Measurements from ENCODE around the gene CCDC82. TPM values are rescaled to one million over a fixed set of nuclear protein-coding genes. Genes with fewer than 3 reads are reported as not detected.

CCDC82 gene
- total RNA-seq, 1 experiment from 2014 or later = 15.8 TPM

DNA sequence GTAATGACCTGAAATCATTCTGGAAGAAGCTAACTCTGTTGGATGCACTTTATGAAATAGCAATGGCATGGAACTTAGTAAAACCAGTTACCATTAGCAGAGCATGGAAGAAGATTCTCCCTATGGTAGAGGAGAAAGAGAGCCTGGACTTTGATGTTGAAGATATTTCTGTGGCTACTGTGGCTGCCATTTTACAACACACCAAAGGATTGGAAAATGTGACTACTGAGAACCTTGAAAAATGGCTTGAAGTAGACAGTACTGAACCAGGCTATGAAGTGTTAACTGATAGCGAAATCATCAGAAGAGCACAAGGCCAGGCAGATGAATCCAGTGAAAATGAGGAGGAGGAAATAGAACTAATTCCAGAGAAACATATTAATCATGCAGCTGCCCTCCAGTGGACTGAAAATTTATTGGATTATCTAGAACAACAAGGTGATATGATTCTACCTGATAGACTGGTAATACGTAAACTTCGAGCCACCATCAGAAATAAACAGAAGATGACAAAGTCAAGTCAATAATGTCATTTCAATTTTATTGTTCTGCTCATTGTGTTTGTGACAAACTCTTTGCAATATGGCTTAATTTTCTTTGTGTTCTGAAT is 2.1 kb upstream of the CCDC82 start:
- TF ChIP-seq, protein P1, sequence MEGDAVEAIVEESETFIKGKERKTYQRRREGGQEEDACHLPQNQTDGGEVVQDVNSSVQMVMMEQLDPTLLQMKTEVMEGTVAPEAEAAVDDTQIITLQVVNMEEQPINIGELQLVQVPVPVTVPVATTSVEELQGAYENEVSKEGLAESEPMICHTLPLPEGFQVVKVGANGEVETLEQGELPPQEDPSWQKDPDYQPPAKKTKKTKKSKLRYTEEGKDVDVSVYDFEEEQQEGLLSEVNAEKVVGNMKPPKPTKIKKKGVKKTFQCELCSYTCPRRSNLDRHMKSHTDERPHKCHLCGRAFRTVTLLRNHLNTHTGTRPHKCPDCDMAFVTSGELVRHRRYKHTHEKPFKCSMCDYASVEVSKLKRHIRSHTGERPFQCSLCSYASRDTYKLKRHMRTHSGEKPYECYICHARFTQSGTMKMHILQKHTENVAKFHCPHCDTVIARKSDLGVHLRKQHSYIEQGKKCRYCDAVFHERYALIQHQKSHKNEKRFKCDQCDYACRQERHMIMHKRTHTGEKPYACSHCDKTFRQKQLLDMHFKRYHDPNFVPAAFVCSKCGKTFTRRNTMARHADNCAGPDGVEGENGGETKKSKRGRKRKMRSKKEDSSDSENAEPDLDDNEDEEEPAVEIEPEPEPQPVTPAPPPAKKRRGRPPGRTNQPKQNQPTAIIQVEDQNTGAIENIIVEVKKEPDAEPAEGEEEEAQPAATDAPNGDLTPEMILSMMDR (IDR thresholded peaks at IDR 0.05; ENCODE audit: unreplicated experiment) = no peak
- Mint-ChIP-seq H3K36me3 (ENCODE audit: insufficient read depth, unreplicated experiment) (peaks cover 4% of the 10 kb centered on the region), H3K9me3 (ENCODE audit: unreplicated experiment) (no peaks in the 10 kb centered on the region), H3K4me3 (ENCODE audit: unreplicated experiment) (peak overlapping the region; percentile 42), H3K27ac (ENCODE audit: low read depth, unreplicated experiment) (no peak overlapping the region), H3K4me1 (ENCODE audit: insufficient read depth, unreplicated experiment) (peaks cover 11% of the 10 kb centered on the region), H3K27me3 (ENCODE audit: insufficient read depth, unreplicated experiment) (no peaks in the 10 kb centered on the region)
- no peak for DNase-seq (ENCODE audit: unreplicated experiment)
- CTCF ChIA-PET = interaction anchor here (0.6 to 1.4 kb wide), 7 partner anchors 12 to 1738 kb away, joined by 3 to 7 read pairs (median 3); partner anchors contain the start of gene MAML2
- BruUV-seq (replicated peaks) = no TSS peak
- POLR2A ChIA-PET = no interaction called here
- intact Hi-C loops (cut with micrococcal nuclease) = loop anchor here (2.0 kb wide), 1 partner anchor 337 kb away; no protein-coding TSS in a partner anchor

DNA sequence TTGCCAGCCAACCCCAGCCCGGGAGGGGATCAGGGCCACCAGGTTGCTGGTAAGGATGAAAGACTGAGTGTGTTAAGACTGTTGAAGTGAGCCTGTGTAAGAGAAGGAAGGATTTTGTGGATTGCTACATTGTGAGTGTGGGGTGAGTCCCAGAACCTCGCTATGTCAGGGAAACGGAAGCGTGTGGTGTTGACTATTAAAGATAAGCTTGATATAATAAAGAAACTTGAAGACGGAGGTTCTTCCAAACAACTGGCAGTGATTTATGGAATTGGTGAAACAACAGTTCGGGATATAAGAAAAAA is 728 bp upstream of the CCDC82 start:
- Mint-ChIP-seq H3K27me3 (ENCODE audit: insufficient read depth, unreplicated experiment) (no peaks in the 10 kb centered on the region), H3K4me3 (ENCODE audit: unreplicated experiment) (peak overlapping the region; percentile 77), H3K27ac (ENCODE audit: low read depth, unreplicated experiment) (peak overlapping the region; percentile 93), H3K36me3 (ENCODE audit: insufficient read depth, unreplicated experiment) (peaks cover 4% of the 10 kb centered on the region), H3K9me3 (ENCODE audit: unreplicated experiment) (no peaks in the 10 kb centered on the region), H3K4me1 (ENCODE audit: insufficient read depth, unreplicated experiment) (peaks cover 11% of the 10 kb centered on the region)
- TF ChIP-seq, protein P1 (IDR thresholded peaks at IDR 0.05; ENCODE audit: unreplicated experiment) = no peak
- POLR2A ChIA-PET = interaction anchor here (0.5 to 3.5 kb wide), 12 partner anchors 11 to 1314 kb away, joined by 3 to 42 read pairs (median 6); partner anchors contain the start of genes CEP57, FAM76B and MAML2
- CTCF ChIA-PET = interaction anchor here (0.7 to 3.5 kb wide), 6 partner anchors 9 to 554 kb away, joined by 3 to 15 read pairs (median 6); partner anchors contain the start of gene MAML2
- TSS peak; percentile 69 for BruUV-seq (replicated peaks)
- DNase-seq (ENCODE audit: unreplicated experiment) = no peak
- intact Hi-C loops (cut with micrococcal nuclease) = no loop called here

- peak overlapping the region; percentile 77 for H3K4me3 Mint-ChIP-seq (ENCODE audit: unreplicated experiment)
- peak overlapping the region; percentile 93 for H3K27ac Mint-ChIP-seq (ENCODE audit: low read depth, unreplicated experiment)
- intact Hi-C loops (cut with micrococcal nuclease) = loop anchor here (1.0 to 2.0 kb wide), 2 partner anchors 464 to 553 kb away; partner anchors contain the start of gene MTMR2
- no peaks in the 10 kb centered on the region for H3K27me3 Mint-ChIP-seq (ENCODE audit: insufficient read depth, unreplicated experiment)
- BruUV-seq (replicated peaks) = TSS peak; percentile 31
- DNase-seq (ENCODE audit: unreplicated experiment) = no peak
- peaks cover 9% of the 10 kb centered on the region for H3K36me3 Mint-ChIP-seq (ENCODE audit: insufficient read depth, unreplicated experiment)
- peaks cover 11% of the 10 kb centered on the region for H3K4me1 Mint-ChIP-seq (ENCODE audit: insufficient read depth, unreplicated experiment)
- no peaks in the 10 kb centered on the region for H3K9me3 Mint-ChIP-seq (ENCODE audit: unreplicated experiment)
- ChIA-PET POLR2A (interaction anchor here (0.5 to 3.5 kb wide), 32 partner anchors 10 to 1682 kb away, joined by 3 to 42 read pairs (median 3); partner anchors contain the start of genes CEP57, FAM76B, MAML2 and SRSF8), CTCF (interaction anchor here (0.5 to 3.5 kb wide), 12 partner anchors 46 to 1639 kb away, joined by 3 to 15 read pairs (median 3); partner anchors contain the start of gene MAML2)
- TF ChIP-seq, protein P1 (IDR thresholded peaks at IDR 0.05; ENCODE audit: unreplicated experiment) = no peak
These were observed 607 bp downstream of the CCDC82 start for GRCh38 chr11:96388891-96389719.

GRCh38 chr11:96385187-96385586 is 4.5 kb downstream of the CCDC82 start:
- no peak overlapping the region for H3K4me3 Mint-ChIP-seq (ENCODE audit: unreplicated experiment)
- no peak overlapping the region for H3K27ac Mint-ChIP-seq (ENCODE audit: low read depth, unreplicated experiment)
- ChIA-PET CTCF (interaction anchor here (0.9 kb wide), 1 partner anchor 9 kb away, joined by 3 read pairs; no protein-coding TSS in a partner anchor), POLR2A (no interaction called here)
- H3K27me3 Mint-ChIP-seq (ENCODE audit: insufficient read depth, unreplicated experiment) = no peaks in the 10 kb centered on the region
- no peaks in the 10 kb centered on the region for H3K9me3 Mint-ChIP-seq (ENCODE audit: unreplicated experiment)
- no peak for DNase-seq (ENCODE audit: unreplicated experiment)
- H3K36me3 Mint-ChIP-seq (ENCODE audit: insufficient read depth, unreplicated experiment) = peaks cover 21% of the 10 kb centered on the region
- intact Hi-C loops (cut with micrococcal nuclease) = no loop called here
- TF ChIP-seq, protein P1 (IDR thresholded peaks at IDR 0.05; ENCODE audit: unreplicated experiment) = no peak
- peaks cover 6% of the 10 kb centered on the region for H3K4me1 Mint-ChIP-seq (ENCODE audit: insufficient read depth, unreplicated experiment)
- BruUV-seq (replicated peaks) = no TSS peak

Measured in MCF 10A (cell line).